ENCODE results near the gene NHLH1.
A peak's percentile ranks its signal among the peaks of the same experiment; 100 is the strongest.

The NHLH1 gene

GRCh38 chr1:160344936-160345335, 21.9 kb upstream of the NHLH1 start:
- CTCF ChIA-PET = interaction anchor here (1.1 to 1.4 kb wide), 2 partner anchors 8 to 9 kb away, joined by 3 read pairs; no protein-coding TSS in a partner anchor
- Mint-ChIP-seq H3K27me3 (no peaks in the 10 kb centered on the region), H3K36me3 (peaks cover 40% of the 10 kb centered on the region), H3K4me3 (peak overlapping the region; percentile 100), H3K4me1 (peaks cover 43% of the 10 kb centered on the region), H3K27ac (no peak overlapping the region), H3K9me3 (no peaks in the 10 kb centered on the region)
- DNase-seq = no peak

- H3K27ac Mint-ChIP-seq = no peak overlapping the region
- no peaks in the 10 kb centered on the region for H3K27me3 Mint-ChIP-seq
- no peaks in the 10 kb centered on the region for H3K9me3 Mint-ChIP-seq
- H3K4me1 Mint-ChIP-seq = peaks cover 31% of the 10 kb centered on the region
- H3K4me3 Mint-ChIP-seq = no peak overlapping the region
- CTCF ChIA-PET = interaction anchor here (0.7 to 1.3 kb wide), 3 partner anchors 30 to 153 kb away, joined by 3 to 4 read pairs (median 3); no protein-coding TSS in a partner anchor
- DNase-seq = no peak
- peaks cover 39% of the 10 kb centered on the region for H3K36me3 Mint-ChIP-seq
Measured at GRCh38 chr1:160346463-160346862, 20.4 kb upstream of the NHLH1 start.

- Mint-ChIP-seq H3K27me3 (no peaks in the 10 kb centered on the region), H3K9me3 (no peaks in the 10 kb centered on the region), H3K36me3 (peaks cover 41% of the 10 kb centered on the region), H3K4me1 (peaks cover 26% of the 10 kb centered on the region), H3K4me3 (no peak overlapping the region), H3K27ac (no peak overlapping the region)
- CTCF ChIA-PET = interaction anchor here (0.7 to 1.3 kb wide), 3 partner anchors 29 to 154 kb away, joined by 3 to 4 read pairs (median 3); no protein-coding TSS in a partner anchor
- DNase-seq = no peak
Measured at GRCh38 chr1:160346958-160347357, 19.9 kb upstream of the NHLH1 start.

GRCh38 chr1:160351629-160352028, 15.2 kb upstream of the NHLH1 start:
- H3K36me3 Mint-ChIP-seq = peaks cover 55% of the 10 kb centered on the region
- H3K9me3 Mint-ChIP-seq = no peaks in the 10 kb centered on the region
- CTCF ChIA-PET = interaction anchor here (1.4 to 6.1 kb wide), 3 partner anchors 24 to 27 kb away, joined by 3 to 60 read pairs (median 10); no protein-coding TSS in a partner anchor
- H3K4me1 Mint-ChIP-seq = peaks cover 5% of the 10 kb centered on the region
- H3K4me3 Mint-ChIP-seq = no peak overlapping the region
- DNase-seq = no peak
- H3K27ac Mint-ChIP-seq = no peak overlapping the region
- no peaks in the 10 kb centered on the region for H3K27me3 Mint-ChIP-seq

GRCh38 chr1:160352555-160352954, 14.3 kb upstream of the NHLH1 start:
- CTCF ChIA-PET = interaction anchor here (0.8 to 6.1 kb wide), 3 partner anchors 8 to 26 kb away, joined by 3 to 60 read pairs (median 3); no protein-coding TSS in a partner anchor
- Mint-ChIP-seq H3K27ac (no peak overlapping the region), H3K9me3 (no peaks in the 10 kb centered on the region), H3K27me3 (no peaks in the 10 kb centered on the region), H3K4me1 (no peaks in the 10 kb centered on the region), H3K36me3 (peaks cover 57% of the 10 kb centered on the region), H3K4me3 (no peak overlapping the region)
- no peak for DNase-seq

GRCh38 chr1:160353223-160353622, 13.6 kb upstream of the NHLH1 start:
- H3K27ac Mint-ChIP-seq = no peak overlapping the region
- no peak overlapping the region for H3K4me3 Mint-ChIP-seq
- CTCF ChIA-PET = interaction anchor here (0.8 to 6.1 kb wide), 3 partner anchors 9 to 26 kb away, joined by 3 to 60 read pairs (median 11); no protein-coding TSS in a partner anchor
- H3K27me3 Mint-ChIP-seq = no peaks in the 10 kb centered on the region
- H3K9me3 Mint-ChIP-seq = no peaks in the 10 kb centered on the region
- peaks cover 60% of the 10 kb centered on the region for H3K36me3 Mint-ChIP-seq
- no peak for DNase-seq
- H3K4me1 Mint-ChIP-seq = no peaks in the 10 kb centered on the region

GRCh38 chr1:160354388-160354985, 12.4 kb upstream of the NHLH1 start:
- DNase-seq = peak; percentile 44
- H3K27ac Mint-ChIP-seq = no peak overlapping the region
- H3K36me3 Mint-ChIP-seq = peaks cover 64% of the 10 kb centered on the region
- H3K4me3 Mint-ChIP-seq = no peak overlapping the region
- H3K27me3 Mint-ChIP-seq = no peaks in the 10 kb centered on the region
- H3K4me1 Mint-ChIP-seq = no peaks in the 10 kb centered on the region
- no peaks in the 10 kb centered on the region for H3K9me3 Mint-ChIP-seq
- CTCF ChIA-PET = interaction anchor here (0.5 to 6.1 kb wide), 11 partner anchors 10 to 450 kb away, joined by 3 to 60 read pairs (median 4); no protein-coding TSS in a partner anchor

GRCh38 chr1:160357286-160358002, 9.4 kb upstream of the NHLH1 start:
- CTCF ChIA-PET = interaction anchor here (1.6 to 6.1 kb wide), 2 partner anchors 8 to 19 kb away, joined by 4 to 60 read pairs; no protein-coding TSS in a partner anchor
- Mint-ChIP-seq H3K9me3 (no peaks in the 10 kb centered on the region), H3K36me3 (peaks cover 48% of the 10 kb centered on the region), H3K27ac (no peak overlapping the region), H3K4me3 (no peak overlapping the region), H3K4me1 (no peaks in the 10 kb centered on the region), H3K27me3 (no peaks in the 10 kb centered on the region)
- no peak for DNase-seq

- H3K27me3 Mint-ChIP-seq = no peaks in the 10 kb centered on the region
- no peaks in the 10 kb centered on the region for H3K9me3 Mint-ChIP-seq
- DNase-seq = no peak
- CTCF ChIA-PET = no interaction called here
- peaks cover 41% of the 10 kb centered on the region for H3K36me3 Mint-ChIP-seq
- H3K4me1 Mint-ChIP-seq = no peaks in the 10 kb centered on the region
- no peak overlapping the region for H3K4me3 Mint-ChIP-seq
- H3K27ac Mint-ChIP-seq = no peak overlapping the region
Measured at GRCh38 chr1:160358073-160358472, 8.8 kb upstream of the NHLH1 start.

- no peaks in the 10 kb centered on the region for H3K4me1 Mint-ChIP-seq
- no peak overlapping the region for H3K4me3 Mint-ChIP-seq
- H3K27me3 Mint-ChIP-seq = no peaks in the 10 kb centered on the region
- DNase-seq = no peak
- CTCF ChIA-PET = interaction anchor here (0.5 to 0.7 kb wide), 2 partner anchors 17 to 150 kb away, joined by 3 read pairs; no protein-coding TSS in a partner anchor
- no peak overlapping the region for H3K27ac Mint-ChIP-seq
- no peaks in the 10 kb centered on the region for H3K9me3 Mint-ChIP-seq
- peaks cover 32% of the 10 kb centered on the region for H3K36me3 Mint-ChIP-seq
Measured at GRCh38 chr1:160359559-160360226, 7.2 kb upstream of the NHLH1 start.

GRCh38 chr1:160360227-160360695, 6.6 kb upstream of the NHLH1 start:
- Mint-ChIP-seq H3K27me3 (no peaks in the 10 kb centered on the region), H3K4me1 (no peaks in the 10 kb centered on the region), H3K4me3 (no peak overlapping the region), H3K27ac (no peak overlapping the region), H3K36me3 (peaks cover 28% of the 10 kb centered on the region), H3K9me3 (no peaks in the 10 kb centered on the region)
- no peak for DNase-seq
- CTCF ChIA-PET = interaction anchor here (0.7 to 1.1 kb wide), 2 partner anchors 16 to 30 kb away, joined by 3 read pairs; no protein-coding TSS in a partner anchor

GRCh38 chr1:160361199-160361598, 5.7 kb upstream of the NHLH1 start:
- H3K27ac Mint-ChIP-seq = no peak overlapping the region
- no peaks in the 10 kb centered on the region for H3K27me3 Mint-ChIP-seq
- CTCF ChIA-PET = interaction anchor here (1.1 kb wide), 1 partner anchor 29 kb away, joined by 3 read pairs; no protein-coding TSS in a partner anchor
- peaks cover 25% of the 10 kb centered on the region for H3K36me3 Mint-ChIP-seq
- H3K4me1 Mint-ChIP-seq = no peaks in the 10 kb centered on the region
- no peak for DNase-seq
- H3K4me3 Mint-ChIP-seq = no peak overlapping the region
- H3K9me3 Mint-ChIP-seq = no peaks in the 10 kb centered on the region

GRCh38 chr1:160361814-160362167, 5.1 kb upstream of the NHLH1 start:
- no peaks in the 10 kb centered on the region for H3K27me3 Mint-ChIP-seq
- H3K36me3 Mint-ChIP-seq = peaks cover 20% of the 10 kb centered on the region
- H3K4me3 Mint-ChIP-seq = no peak overlapping the region
- H3K4me1 Mint-ChIP-seq = no peaks in the 10 kb centered on the region
- H3K9me3 Mint-ChIP-seq = no peaks in the 10 kb centered on the region
- no peak overlapping the region for H3K27ac Mint-ChIP-seq
- DNase-seq = no peak
- CTCF ChIA-PET = interaction anchor here (0.9 kb wide), 1 partner anchor 70 kb away, joined by 3 read pairs; no protein-coding TSS in a partner anchor

All from activated naive CD4-positive, alpha-beta T cell treated with anti-CD3 and anti-CD28 coated beads, Interleukin-2, amount 10 ng/mL, durations not matched to agents 7 days and 5 days (primary cell).